ENCODE measurements around the gene TCHP.

TCHP gene

DNA sequence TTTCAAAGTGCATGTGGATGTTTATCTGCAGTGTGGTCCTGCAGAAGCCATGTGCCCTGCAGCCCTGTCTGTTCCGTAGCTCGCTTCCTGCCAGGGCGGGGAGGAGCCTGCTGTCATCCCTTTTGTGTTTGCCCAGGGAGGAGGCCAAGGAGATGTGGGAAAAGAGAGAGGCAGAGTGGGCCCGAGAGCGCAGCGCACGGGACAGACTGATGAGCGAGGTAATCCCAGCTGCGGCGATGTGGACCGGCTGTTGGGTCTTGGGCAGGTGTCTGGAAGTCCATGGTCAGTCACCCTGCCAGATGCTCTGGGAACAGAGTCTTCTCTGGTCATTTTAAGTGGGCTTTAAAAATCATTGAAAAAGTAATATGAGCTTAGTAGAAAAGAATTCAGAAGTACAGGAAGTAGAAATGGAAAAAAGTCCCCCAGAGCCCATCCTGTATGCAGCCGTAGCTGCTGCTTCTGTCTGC, 12.8 kb downstream of the TCHP start:
- Histone ChIP-seq H3K36me3 (ENCODE audit: control insufficient read depth, insufficient read depth, low read length) (peaks cover 80% of the 10 kb centered on the region), H3K27me3 (ENCODE audit: control insufficient read depth, insufficient read depth, low read length) (no peaks in the 10 kb centered on the region), H3K4me1 (ENCODE audit: control insufficient read depth, insufficient read depth, low read length) (no peaks in the 10 kb centered on the region), H3K27ac (ENCODE audit: low read depth, low read length) (no peak overlapping the region), H3K9me3 (ENCODE audit: control insufficient read depth, insufficient read depth, low read depth, low read length) (no peaks in the 10 kb centered on the region), H3K4me3 (ENCODE audit: low read depth, low read length) (no peak overlapping the region), H3K9ac (ENCODE audit: low read length) (no peak overlapping the region)

DNA sequence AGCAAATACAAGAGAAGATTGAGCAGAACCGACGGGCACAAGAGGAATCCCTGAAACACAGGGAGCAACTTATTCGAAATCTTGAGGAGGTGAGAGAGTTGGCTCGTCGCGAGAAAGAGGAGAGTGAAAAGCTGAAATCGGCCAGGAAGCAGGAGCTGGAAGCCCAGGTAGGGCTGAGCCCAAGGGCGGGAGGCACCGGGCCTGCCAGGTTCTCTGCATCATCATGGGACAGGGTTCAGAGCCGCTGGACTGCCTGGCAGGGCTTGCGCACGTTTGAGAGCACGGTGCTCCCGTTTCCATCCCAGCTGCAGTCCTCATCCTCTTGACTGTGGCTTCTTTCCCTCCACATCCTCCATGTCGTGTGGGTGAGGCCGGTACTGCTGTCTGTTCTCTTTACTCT, 14.4 kb downstream of the TCHP start:
- peaks cover 81% of the 10 kb centered on the region for H3K36me3 ChIP-seq (ENCODE audit: control insufficient read depth, insufficient read depth, low read length)
- no peaks in the 10 kb centered on the region for H3K9me3 ChIP-seq (ENCODE audit: control insufficient read depth, insufficient read depth, low read depth, low read length)
- H3K27ac ChIP-seq (ENCODE audit: low read depth, low read length) = no peak overlapping the region

DNA sequence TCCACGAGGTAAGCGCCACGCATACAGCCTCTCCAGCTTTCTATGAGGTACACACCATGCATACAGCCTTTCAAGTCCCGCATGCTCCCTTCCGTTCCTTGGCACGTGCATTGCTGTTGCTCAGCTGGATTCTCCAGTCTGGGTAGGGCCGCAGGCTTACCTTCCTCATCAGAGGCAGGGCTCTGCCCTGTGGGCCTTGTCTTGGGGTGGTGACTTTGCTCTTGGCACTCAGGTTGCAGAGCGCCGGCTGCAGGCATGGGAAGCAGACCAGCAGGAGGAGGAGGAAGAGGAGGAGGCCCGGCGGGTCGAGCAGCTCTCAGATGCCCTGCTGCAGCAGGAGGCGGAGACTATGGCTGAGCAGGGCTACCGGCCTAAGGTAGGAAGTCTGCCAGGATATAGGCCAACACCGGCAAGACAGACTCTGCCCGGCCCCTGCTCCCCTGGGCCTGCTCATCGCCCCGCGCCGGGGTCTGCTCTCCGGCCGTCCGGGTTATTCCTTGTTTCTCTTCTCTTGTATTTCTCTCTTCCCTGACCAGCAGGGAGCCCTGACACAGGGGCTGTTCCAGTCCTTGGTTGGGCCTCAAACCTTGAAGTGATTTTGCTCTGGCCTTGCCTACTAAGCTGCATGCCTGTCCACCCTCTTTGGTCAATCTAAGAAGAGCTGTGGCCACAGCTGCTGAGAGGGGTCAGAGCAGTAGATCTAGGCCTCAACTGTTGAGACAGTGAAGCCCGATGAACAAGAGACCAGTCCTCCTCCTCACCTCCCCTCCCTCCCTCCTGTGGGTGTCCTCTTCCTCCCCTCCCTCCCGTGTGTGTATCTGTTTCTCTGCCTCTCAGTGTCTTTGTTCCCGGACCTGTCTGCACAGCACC, 15.3 kb downstream of the TCHP start:
- Histone ChIP-seq H3K9ac (ENCODE audit: low read length) (no peak overlapping the region), H3K9me3 (ENCODE audit: control insufficient read depth, insufficient read depth, low read depth, low read length) (0 out of 2 replicates have a peak, but pooled peaks cover 4% of the 10 kb centered on the region), H3K4me3 (ENCODE audit: low read depth, low read length) (no peak overlapping the region), H3K4me1 (ENCODE audit: control insufficient read depth, insufficient read depth, low read length) (no peaks in the 10 kb centered on the region), H3K36me3 (ENCODE audit: control insufficient read depth, insufficient read depth, low read length) (peaks cover 82% of the 10 kb centered on the region), H3K27ac (ENCODE audit: low read depth, low read length) (no peak overlapping the region), H3K27me3 (ENCODE audit: control insufficient read depth, insufficient read depth, low read length) (no peaks in the 10 kb centered on the region)

More for the DNA sequence above, 14.4 kb downstream of the TCHP start:
- Histone ChIP-seq H3K4me1 (ENCODE audit: control insufficient read depth, insufficient read depth, low read length) (no peaks in the 10 kb centered on the region), H3K4me3 (ENCODE audit: low read depth, low read length) (no peak overlapping the region), H3K9ac (ENCODE audit: low read length) (no peak overlapping the region), H3K27me3 (ENCODE audit: control insufficient read depth, insufficient read depth, low read length) (no peaks in the 10 kb centered on the region)

DNA sequence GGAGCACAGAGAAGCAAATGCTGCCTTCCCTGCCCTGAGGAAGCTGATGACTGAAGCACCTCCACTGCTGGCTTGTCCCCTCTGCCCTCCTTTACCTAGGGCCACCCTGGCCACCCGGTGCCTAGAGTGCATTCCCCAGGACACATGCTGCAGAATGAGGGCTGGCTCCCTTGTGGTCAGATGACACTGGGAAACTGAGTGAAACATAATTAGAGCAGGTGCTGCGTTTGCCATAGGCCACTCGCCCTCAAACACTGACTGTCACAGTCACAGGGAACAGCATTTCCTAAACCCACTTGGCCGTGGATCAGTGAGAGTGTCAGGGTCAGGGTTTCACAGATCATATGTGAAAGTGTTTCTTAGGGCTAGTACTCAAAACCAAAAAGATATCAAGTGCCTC, 16.0 kb downstream of the TCHP start:
- Histone ChIP-seq H3K27ac (ENCODE audit: low read depth, low read length) (no peak overlapping the region), H3K9me3 (ENCODE audit: control insufficient read depth, insufficient read depth, low read depth, low read length) (0 out of 2 replicates have a peak, but pooled peaks cover 4% of the 10 kb centered on the region), H3K9ac (ENCODE audit: low read length) (no peak overlapping the region), H3K4me3 (ENCODE audit: low read depth, low read length) (no peak overlapping the region), H3K27me3 (ENCODE audit: control insufficient read depth, insufficient read depth, low read length) (no peaks in the 10 kb centered on the region), H3K4me1 (ENCODE audit: control insufficient read depth, insufficient read depth, low read length) (no peaks in the 10 kb centered on the region), H3K36me3 (ENCODE audit: control insufficient read depth, insufficient read depth, low read length) (peaks cover 88% of the 10 kb centered on the region)

DNA sequence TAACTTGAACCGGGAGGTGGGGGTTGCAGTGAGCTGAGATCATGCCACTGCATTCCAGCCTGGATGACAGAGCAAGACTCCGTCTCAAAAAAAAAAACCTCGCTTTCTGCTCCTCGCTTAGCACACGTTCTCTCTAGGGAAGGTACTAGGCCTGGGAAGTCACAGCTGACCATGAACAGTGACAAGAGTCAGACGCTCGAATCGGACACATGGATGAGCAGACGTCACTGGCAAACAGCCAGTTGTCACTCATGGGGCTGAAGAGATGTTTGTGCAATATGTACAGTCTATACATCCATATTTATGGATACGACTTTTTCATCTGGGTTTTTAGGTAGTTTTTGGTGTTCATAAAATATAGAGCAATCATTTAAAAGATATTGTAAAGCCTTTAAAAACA, 19.4 kb downstream of the TCHP start:
- no peak overlapping the region for H3K4me3 ChIP-seq (ENCODE audit: low read depth, low read length)
- no peaks in the 10 kb centered on the region for H3K27me3 ChIP-seq (ENCODE audit: control insufficient read depth, insufficient read depth, low read length)
- H3K9me3 ChIP-seq (ENCODE audit: control insufficient read depth, insufficient read depth, low read depth, low read length) = 0 out of 2 replicates have a peak, but pooled peaks cover 4% of the 10 kb centered on the region
- peaks cover 62% of the 10 kb centered on the region for H3K36me3 ChIP-seq (ENCODE audit: control insufficient read depth, insufficient read depth, low read length)
- H3K27ac ChIP-seq (ENCODE audit: low read depth, low read length) = no peak overlapping the region
- H3K4me1 ChIP-seq (ENCODE audit: control insufficient read depth, insufficient read depth, low read length) = no peaks in the 10 kb centered on the region
- H3K9ac ChIP-seq (ENCODE audit: low read length) = no peak overlapping the region

DNA sequence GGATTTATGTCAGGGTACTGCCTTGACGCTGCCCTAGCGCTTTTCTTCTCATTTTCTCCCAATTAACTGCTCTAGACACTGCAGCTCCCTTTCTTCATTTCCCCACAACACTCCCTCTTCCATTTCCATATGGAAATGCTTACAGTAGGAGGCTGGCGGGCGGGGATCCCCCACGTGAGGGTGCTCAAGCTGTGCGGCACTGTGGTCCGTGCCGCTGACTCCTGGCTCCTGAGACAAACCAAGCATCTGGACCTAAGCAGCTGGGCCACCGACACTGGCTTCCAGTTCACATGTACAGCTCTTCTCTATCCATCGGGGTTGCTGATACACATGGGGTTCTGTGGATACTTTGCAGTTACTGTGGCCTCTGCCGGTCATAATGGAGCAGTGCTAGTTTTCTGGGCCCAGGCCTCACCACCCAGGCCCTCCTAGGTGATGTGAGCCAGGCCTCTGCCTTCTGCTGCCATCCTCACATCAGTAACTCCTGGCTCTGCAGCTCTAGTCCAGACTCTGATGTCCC, 20.2 kb downstream of the TCHP start:
- H3K9me3 ChIP-seq (ENCODE audit: control insufficient read depth, insufficient read depth, low read depth, low read length) = 0 out of 2 replicates have a peak, but pooled peaks cover 4% of the 10 kb centered on the region
- no peak overlapping the region for H3K4me3 ChIP-seq (ENCODE audit: low read depth, low read length)
- H3K9ac ChIP-seq (ENCODE audit: low read length) = no peak overlapping the region
- peaks cover 53% of the 10 kb centered on the region for H3K36me3 ChIP-seq (ENCODE audit: control insufficient read depth, insufficient read depth, low read length)
- H3K4me1 ChIP-seq (ENCODE audit: control insufficient read depth, insufficient read depth, low read length) = no peaks in the 10 kb centered on the region
- H3K27ac ChIP-seq (ENCODE audit: low read depth, low read length) = no peak overlapping the region
- no peaks in the 10 kb centered on the region for H3K27me3 ChIP-seq (ENCODE audit: control insufficient read depth, insufficient read depth, low read length)

DNA sequence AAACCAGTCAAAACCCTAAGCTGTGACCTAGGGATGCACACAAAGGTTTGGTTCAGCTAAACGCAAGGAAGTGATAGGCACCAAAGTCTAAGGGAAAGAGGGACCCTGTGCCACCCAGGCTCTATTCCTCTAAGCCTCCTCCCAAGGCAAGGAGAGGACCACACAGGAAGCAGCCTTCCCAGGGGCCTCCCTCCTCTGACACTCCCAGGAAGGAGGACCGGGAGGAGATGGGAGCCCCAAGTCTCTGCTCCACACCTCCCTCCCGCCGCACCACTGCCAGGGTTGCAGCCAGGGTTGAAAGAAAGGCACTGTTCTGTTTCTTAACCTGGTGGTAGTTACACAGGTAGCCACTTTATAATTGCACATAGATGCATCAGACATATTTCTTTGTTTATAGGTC, 21.9 kb downstream of the TCHP start:
- Histone ChIP-seq H3K27ac (ENCODE audit: low read depth, low read length) (no peak overlapping the region), H3K9ac (ENCODE audit: low read length) (no peak overlapping the region), H3K4me1 (ENCODE audit: control insufficient read depth, insufficient read depth, low read length) (no peaks in the 10 kb centered on the region), H3K9me3 (ENCODE audit: control insufficient read depth, insufficient read depth, low read depth, low read length) (0 out of 2 replicates have a peak, but pooled peaks cover 4% of the 10 kb centered on the region), H3K4me3 (ENCODE audit: low read depth, low read length) (no peak overlapping the region), H3K27me3 (ENCODE audit: control insufficient read depth, insufficient read depth, low read length) (no peaks in the 10 kb centered on the region), H3K36me3 (ENCODE audit: control insufficient read depth, insufficient read depth, low read length) (peaks cover 36% of the 10 kb centered on the region)

DNA sequence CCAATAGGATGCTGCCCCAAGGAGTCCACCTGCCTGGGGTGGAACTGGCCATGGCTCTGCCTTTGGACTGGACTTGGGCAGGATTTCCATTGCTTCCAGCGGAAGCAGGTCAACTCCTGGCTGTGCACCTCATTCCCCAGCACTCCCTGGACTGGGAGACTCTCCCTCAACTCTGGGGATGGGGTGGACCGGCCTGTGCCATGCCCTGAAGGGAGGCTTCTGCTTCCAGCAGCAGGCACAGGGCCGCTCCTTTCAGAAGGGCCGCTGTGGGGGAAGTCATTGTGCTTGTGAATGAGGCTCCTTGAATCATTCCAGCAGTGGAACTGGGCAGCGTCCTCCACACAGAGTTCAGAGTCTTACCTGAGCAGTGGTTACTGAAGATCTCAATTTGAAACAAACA, 23.0 kb downstream of the TCHP start:
- Histone ChIP-seq H3K9ac (ENCODE audit: low read length) (no peak overlapping the region), H3K36me3 (ENCODE audit: control insufficient read depth, insufficient read depth, low read length) (peaks cover 26% of the 10 kb centered on the region), H3K4me1 (ENCODE audit: control insufficient read depth, insufficient read depth, low read length) (no peaks in the 10 kb centered on the region), H3K27ac (ENCODE audit: low read depth, low read length) (no peak overlapping the region), H3K4me3 (ENCODE audit: low read depth, low read length) (no peak overlapping the region), H3K9me3 (ENCODE audit: control insufficient read depth, insufficient read depth, low read depth, low read length) (0 out of 2 replicates have a peak, but pooled peaks cover 4% of the 10 kb centered on the region), H3K27me3 (ENCODE audit: control insufficient read depth, insufficient read depth, low read length) (no peaks in the 10 kb centered on the region)

DNA sequence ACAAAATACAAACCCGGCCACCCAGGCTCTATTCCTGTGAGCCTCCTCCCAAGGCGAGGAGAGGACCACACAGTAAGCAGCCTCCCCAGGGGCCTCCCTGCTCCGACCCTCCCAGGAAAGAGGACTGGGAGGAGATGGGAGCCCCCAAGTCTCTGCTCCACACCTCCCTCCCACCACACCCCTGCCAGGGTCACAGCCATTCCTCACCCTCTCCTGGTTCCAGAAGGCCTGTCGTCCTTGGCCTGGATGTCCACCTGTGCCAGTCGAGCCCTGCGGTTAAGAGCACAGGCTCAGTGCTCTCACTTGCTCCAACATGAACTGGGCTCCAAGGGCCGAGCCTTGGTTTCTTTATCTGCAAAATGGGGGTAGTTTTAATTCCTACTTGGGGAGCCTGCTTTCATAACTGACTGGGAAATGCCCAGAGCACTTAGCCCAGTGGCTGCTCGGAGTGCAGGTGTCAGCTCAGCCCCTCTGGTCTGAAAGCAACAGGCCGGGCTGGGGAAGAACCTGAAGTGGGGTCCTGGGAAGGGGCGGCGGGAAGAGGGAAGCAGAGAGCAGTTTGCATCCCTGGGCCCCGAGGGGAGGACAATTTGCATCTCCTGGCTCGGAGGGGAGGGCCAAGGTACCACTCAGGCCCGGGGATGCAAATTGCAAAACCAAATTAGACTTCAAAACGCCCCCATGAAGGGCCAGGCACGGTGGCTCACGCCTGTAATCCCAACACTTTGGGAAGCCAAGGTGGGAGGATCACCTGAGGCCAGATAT, 23.6 kb downstream of the TCHP start:
- Histone ChIP-seq H3K4me3 (ENCODE audit: low read depth, low read length) (no peak overlapping the region), H3K27me3 (ENCODE audit: control insufficient read depth, insufficient read depth, low read length) (no peaks in the 10 kb centered on the region), H3K4me1 (ENCODE audit: control insufficient read depth, insufficient read depth, low read length) (no peaks in the 10 kb centered on the region), H3K9ac (ENCODE audit: low read length) (no peak overlapping the region), H3K27ac (ENCODE audit: low read depth, low read length) (no peak overlapping the region), H3K9me3 (ENCODE audit: control insufficient read depth, insufficient read depth, low read depth, low read length) (0 out of 2 replicates have a peak, but pooled peaks cover 4% of the 10 kb centered on the region), H3K36me3 (ENCODE audit: control insufficient read depth, insufficient read depth, low read length) (peaks cover 22% of the 10 kb centered on the region)

DNA sequence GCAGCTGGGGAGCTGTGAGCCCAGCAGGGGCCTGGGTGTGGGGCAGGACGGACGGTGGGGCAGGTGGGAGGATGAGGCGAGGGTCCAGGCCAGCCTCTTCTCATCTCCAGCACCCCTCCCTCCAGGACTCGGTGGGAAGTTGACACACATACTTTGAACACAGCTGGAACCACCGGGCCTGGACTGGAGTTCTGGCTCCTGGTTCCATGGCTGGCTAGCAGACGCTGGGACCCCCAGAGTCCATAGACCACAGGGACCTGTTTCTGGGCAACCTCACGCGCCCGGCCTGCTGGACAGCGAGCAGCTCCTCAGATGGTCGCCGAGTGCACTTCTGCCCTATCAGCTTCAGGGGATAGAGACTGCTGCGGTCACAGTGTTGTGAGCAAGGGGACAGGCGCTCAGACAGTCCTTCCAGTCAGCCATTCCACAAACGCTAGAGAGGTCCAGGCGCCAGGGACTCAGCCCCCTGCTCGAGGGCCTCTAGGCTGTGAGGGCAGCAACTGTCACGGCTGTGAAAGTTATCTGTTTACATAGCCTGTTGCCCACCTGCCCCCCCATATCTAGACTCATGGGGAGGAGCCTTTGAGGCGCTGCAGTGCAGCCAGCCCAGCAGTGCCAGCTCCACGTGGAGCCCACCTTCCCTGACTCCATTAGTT, 25.2 kb downstream of the TCHP start:
- Histone ChIP-seq H3K4me3 (ENCODE audit: low read depth, low read length) (no peak overlapping the region), H3K27ac (ENCODE audit: low read depth, low read length) (no peak overlapping the region), H3K9me3 (ENCODE audit: control insufficient read depth, insufficient read depth, low read depth, low read length) (no peaks in the 10 kb centered on the region), H3K9ac (ENCODE audit: low read length) (no peak overlapping the region), H3K27me3 (ENCODE audit: control insufficient read depth, insufficient read depth, low read length) (no peaks in the 10 kb centered on the region), H3K4me1 (ENCODE audit: control insufficient read depth, insufficient read depth, low read length) (no peaks in the 10 kb centered on the region), H3K36me3 (ENCODE audit: control insufficient read depth, insufficient read depth, low read length) (peaks cover 6% of the 10 kb centered on the region; the same call in 1 of the 2 replicates)

Data from HUES6 (cell line).